Measurements from ENCODE around the gene CCDC198.

Gene CCDC198

DNA sequence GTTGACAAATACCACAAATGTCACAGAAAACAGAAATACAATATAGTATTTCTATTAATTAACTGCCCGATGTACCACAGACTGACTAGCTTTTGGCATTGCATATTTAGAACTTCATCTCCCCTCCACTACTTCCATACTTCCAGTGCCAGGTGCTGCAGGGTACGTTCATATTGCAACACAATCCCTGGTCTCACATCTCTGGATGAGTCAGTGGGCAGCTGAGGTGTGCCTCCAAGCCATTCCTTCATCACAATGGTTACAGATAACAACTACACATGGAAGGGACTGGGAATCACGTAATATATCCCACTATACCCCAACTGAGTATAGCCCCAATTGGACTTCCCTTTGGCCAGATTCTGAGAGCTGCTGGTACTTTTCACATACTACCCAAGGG is 31.1 kb downstream of the CCDC198 start:
- no peak for DNase-seq

DNA sequence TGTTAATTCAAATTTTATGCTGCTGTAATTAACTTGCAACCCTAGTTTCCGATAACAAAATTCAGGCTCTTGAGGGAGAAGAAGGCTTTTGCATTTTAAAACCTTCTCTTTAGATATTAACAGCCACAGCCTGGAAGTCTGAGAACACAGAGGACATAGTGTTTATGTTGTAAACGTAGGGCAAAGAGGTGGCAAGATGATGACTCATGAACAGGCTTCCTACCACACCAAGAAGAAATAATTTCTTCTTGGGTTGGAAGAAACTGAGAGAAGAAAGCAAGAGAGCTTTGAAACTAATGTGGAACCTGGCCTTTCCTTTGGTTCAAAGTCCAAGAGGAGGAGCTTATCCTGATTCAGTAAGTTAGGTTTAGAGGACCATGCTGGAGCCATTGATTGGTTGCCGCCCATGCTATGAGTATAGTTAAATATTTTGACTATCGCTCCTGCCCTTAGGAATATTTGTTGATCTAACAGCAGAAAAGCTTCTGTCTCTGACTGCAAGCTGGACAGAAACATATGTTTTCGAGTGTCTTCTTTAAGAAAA is 31.8 kb downstream of the CCDC198 start:
- no peak for DNase-seq

DNA sequence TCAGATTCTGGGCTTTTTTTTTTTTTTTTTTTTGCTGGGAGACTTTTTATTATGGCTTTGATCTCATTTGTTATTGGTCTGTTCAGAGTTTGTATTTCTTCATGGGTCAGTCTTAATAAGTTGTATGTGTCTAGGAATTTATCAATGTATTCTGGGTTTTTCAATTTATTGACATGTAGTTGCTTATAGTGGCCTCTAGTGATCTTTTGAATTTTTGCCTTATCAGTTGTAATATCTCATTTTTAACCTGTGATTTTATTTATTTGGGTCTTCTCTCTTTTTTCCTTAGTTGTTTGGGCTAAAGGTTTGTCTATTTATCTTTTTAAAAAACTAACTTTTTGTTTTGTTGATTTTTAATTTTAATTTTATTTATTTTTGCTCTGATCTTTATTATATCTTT is 57.7 kb downstream of the CCDC198 start:
- DNase-seq = no peak

DNA sequence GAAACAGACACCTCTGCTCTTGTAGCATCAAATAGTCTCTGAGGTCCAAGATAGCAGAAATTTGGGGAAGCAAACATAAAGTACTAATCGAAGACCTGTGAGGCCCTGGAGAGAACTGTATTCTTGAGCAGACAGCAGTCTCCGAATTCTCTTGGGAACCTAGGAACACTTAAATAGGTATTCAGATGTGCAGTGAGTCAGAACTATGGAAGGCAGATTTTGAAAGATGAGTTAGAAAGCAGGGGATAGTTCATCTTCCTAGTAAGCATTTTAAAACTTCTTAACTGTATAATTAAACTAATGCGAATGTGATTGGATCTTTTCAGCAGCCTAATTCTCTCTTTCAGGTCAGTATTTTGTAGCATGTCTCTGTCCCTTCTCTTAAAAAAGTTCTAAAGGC is 72.7 kb downstream of the CCDC198 start:
- DNase-seq = no peak

DNA sequence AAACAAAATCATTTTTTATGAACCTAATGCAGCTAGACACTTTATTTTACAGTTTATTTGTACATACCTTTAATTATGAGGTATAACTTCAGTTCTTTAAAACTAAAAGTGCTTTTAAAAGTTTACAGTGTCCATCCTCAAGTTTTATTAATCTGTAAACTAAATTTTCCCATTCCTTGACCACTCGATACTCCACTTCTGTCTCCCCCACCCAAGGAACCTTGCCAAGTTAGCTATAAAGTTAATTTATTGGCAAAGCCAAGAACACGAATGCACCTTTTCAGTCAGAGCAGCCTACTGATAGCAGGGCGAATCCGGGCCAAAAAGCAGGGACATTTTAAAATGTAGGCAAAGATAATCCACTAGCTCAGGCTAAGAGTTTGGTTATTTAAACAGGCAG is 73.6 kb downstream of the CCDC198 start:
- no peak for DNase-seq

Measured in activated CD8-positive, alpha-beta memory T cell treated with anti-CD3 and anti-CD28 coated beads for 24 hours (primary cell).